Stimulated activated CD8-positive, alpha-beta memory T cell treated with anti-CD3 and anti-CD28 coated beads, Interleukin-2, amount 100 ng/mL, for 1 hour (primary cell): ENCODE data around the gene COA8.

Experiments used
- DNase-seq, 2 donors: peaks; one replicate each; pipeline ENCODE4 v3.0.0-alpha.2; 2020; ENCODE audit warnings: low read depth in 2 of 2

The COA8 gene

GRCh38 chr14:103536693-103537092 lies 26.1 kb upstream of the COA8 start:
- no peak for DNase-seq

- DNase-seq = no peak
These were observed 25.4 kb upstream of the COA8 start for GRCh38 chr14:103537175-103537990.

- DNase-seq = no peak
These were observed 24.3 kb upstream of the COA8 start for GRCh38 chr14:103538291-103539055.

- DNase-seq = no peak
These were observed 23.5 kb upstream of the COA8 start for GRCh38 chr14:103539056-103539825.

GRCh38 chr14:103540821-103541708 lies 21.7 kb upstream of the COA8 start:
- DNase-seq = no peak

GRCh38 chr14:103541709-103542604 lies 20.8 kb upstream of the COA8 start:
- DNase-seq = no peak

GRCh38 chr14:103542605-103543088 lies 20.1 kb upstream of the COA8 start:
- no peak for DNase-seq

GRCh38 chr14:103543140-103543539 lies 19.6 kb upstream of the COA8 start:
- no peak for DNase-seq

GRCh38 chr14:103543721-103544387 lies 18.9 kb upstream of the COA8 start:
- DNase-seq = no peak

- no peak for DNase-seq
These were observed 18.2 kb upstream of the COA8 start for GRCh38 chr14:103544388-103545218.

GRCh38 chr14:103545219-103545914 lies 17.4 kb upstream of the COA8 start:
- DNase-seq = no peak

GRCh38 chr14:103545915-103546651 lies 16.7 kb upstream of the COA8 start:
- DNase-seq = no peak

GRCh38 chr14:103546652-103547454 lies 15.9 kb upstream of the COA8 start:
- DNase-seq = peak; percentile 48 to 64

- DNase-seq = no peak
These were observed 15.3 kb upstream of the COA8 start for GRCh38 chr14:103547455-103547940.

GRCh38 chr14:103547941-103548462 lies 14.8 kb upstream of the COA8 start:
- DNase-seq = no peak
